B cell (primary cell): Measurements from ENCODE around the gene HMGCL. TPM values are rescaled to one million over a fixed set of nuclear protein-coding genes. Genes with fewer than 3 reads are reported as not detected.

Experiments
- ATAC-seq: fragments of 200-7000 bp; cut with Tn5 transposase; one replicate; pipeline ENCODE4 v1.10.0; 2021; ENCODE audit warnings: low read depth, mild to moderate bottlenecking, moderate number of reproducible peaks, moderate library complexity
- CTCF ChIA-PET: fragments of 350-600 bp; sonication (Branson Sonifier 250); formaldehyde crosslinking; loops from one replicate; lab custom pipeline; 2021; ENCODE audit warnings: antibody characterized with exemption, inconsistent platforms; lab: Charles Lee
- POLR2A ChIA-PET: fragments of 350-600 bp; sonication (Branson Sonifier 250); formaldehyde crosslinking; loops from one replicate; lab custom pipeline; 2021; ENCODE audit warnings: antibody characterized with exemption; lab: Charles Lee
- DNase-seq: peaks from one replicate; pipeline ENCODE4 v3.0.0; 2013
- H2AFZ ChIP-seq: 2 replicates; pipeline ENCODE4 v1.6.1; 2012; ENCODE audit warnings: mild to moderate bottlenecking, low read depth, low read length; ENCODE audit not compliant: insufficient read depth, poor library complexity, severe bottlenecking
- H3K27ac ChIP-seq, 2 donors: 1 replicate in 1 of 2; 2 replicates in 1 of 2; pipeline ENCODE4 v1.5.1; 2012 to 2013; ENCODE audit warnings: low read length in 2 of 2, mild to moderate bottlenecking in 2 of 2, moderate library complexity in 1 of 2
- H3K27me3 ChIP-seq, 4 experiments: fragments of 200-600 bp in 1 of 4; sonication (generic) in 1 of 4; replicated peaks in 1 of 4; 1 replicate in 2 of 4; 2 replicates in 2 of 4; pipeline versions ENCODE4 v1.6.1 to v1.7.0; 2013 to 2016; ENCODE audit warnings: low read length in 3 of 4, mild to moderate bottlenecking in 2 of 4, mixed read lengths in 1 of 4, moderate library complexity in 1 of 4; ENCODE audit not compliant: insufficient read depth in 4 of 4, control insufficient read depth in 3 of 4; ENCODE audit errors: control extremely low read depth in 1 of 4
- H3K36me3 ChIP-seq, 2 experiments: replicated peaks in 1 of 2; 1 replicate in 1 of 2; 2 replicates in 1 of 2; pipeline versions ENCODE4 v1.6.1 to v1.7.1; 2013; ENCODE audit warnings: low read length in 1 of 2; ENCODE audit not compliant: insufficient read depth in 2 of 2, control insufficient read depth in 1 of 2; ENCODE audit errors: control extremely low read depth in 1 of 2, extremely low read depth in 1 of 2
- H3K4me1 ChIP-seq, 2 donors: fragments of 200-600 bp in 1 of 2; sonication (generic) in 1 of 2; 1 replicate in 1 of 2; 2 replicates in 1 of 2; pipeline versions ENCODE4 v1.5.1 to v1.6.1; 2013 to 2017; ENCODE audit warnings: low read length in 2 of 2; ENCODE audit not compliant: control insufficient read depth in 2 of 2, insufficient read depth in 2 of 2
- H3K4me2 ChIP-seq: replicated peaks from 2 replicates; pipeline ENCODE3; 2012; ENCODE audit warnings: mild to moderate bottlenecking, low read depth, low read length; ENCODE audit not compliant: poor library complexity, severe bottlenecking
- H3K4me3 ChIP-seq, 5 experiments: fragments of 200-600 bp in 1 of 5; sonication (generic) in 1 of 5; 1 replicate in 3 of 5; 2 replicates in 2 of 5; pipeline versions ENCODE4 v1.5.1 to v1.7.0; 2011 to 2016; ENCODE audit warnings: low read length in 4 of 5, mild to moderate bottlenecking in 4 of 5, low read depth in 2 of 5, control low read depth in 1 of 5, moderate library complexity in 1 of 5; ENCODE audit not compliant: insufficient read depth in 1 of 5; ENCODE audit errors: control extremely low read depth in 1 of 5, extremely low read depth in 1 of 5
- H3K79me2 ChIP-seq: fragments of 200-600 bp; sonication (generic); one replicate; pipeline ENCODE4 v1.6.0; 2016; ENCODE audit warnings: low read length; ENCODE audit not compliant: control insufficient read depth, insufficient read depth
- H3K9ac ChIP-seq: fragments of 200-600 bp; sonication (generic); 2 replicates; pipeline ENCODE4 v1.6.1; 2017; ENCODE audit warnings: mild to moderate bottlenecking, low read length, moderate library complexity
- H3K9me3 ChIP-seq, 3 donors: one replicate each; pipeline versions ENCODE4 v1.6.1 to v1.7.1; 2013; ENCODE audit warnings: low read length in 2 of 3; ENCODE audit not compliant: control insufficient read depth in 2 of 3, insufficient read depth in 1 of 3; ENCODE audit errors: control extremely low read depth in 1 of 3
- H4K20me1 ChIP-seq: 2 replicates; pipeline ENCODE4 v1.6.0; 2012; ENCODE audit warnings: mild to moderate bottlenecking, low read length; ENCODE audit not compliant: insufficient read depth, control insufficient read depth, poor library complexity, severe bottlenecking
- H3K27ac Mint-ChIP-seq: one replicate; pipeline ENCODE4 v1.8.0; 2021; ENCODE audit warnings: mixed read lengths
- H3K27me3 Mint-ChIP-seq: one replicate; pipeline ENCODE4 v1.8.0; 2021; ENCODE audit warnings: mixed read lengths
- H3K4me1 Mint-ChIP-seq: one replicate; pipeline ENCODE4 v1.8.0; 2021; ENCODE audit warnings: mixed read lengths
- H3K4me3 Mint-ChIP-seq: one replicate; pipeline ENCODE4 v1.8.0; 2021; ENCODE audit warnings: mixed read lengths
- H3K9me3 Mint-ChIP-seq: one replicate; pipeline ENCODE4 v1.8.0; 2022; ENCODE audit warnings: mixed read lengths; ENCODE audit not compliant: insufficient read depth
- EZH2 ChIP-seq: IDR thresholded peaks from 2 replicates; pipeline ENCODE4 v1.6.1; 2012; ENCODE audit warnings: borderline replicate concordance, low read depth, mild to moderate bottlenecking, moderate library complexity, low read length; ENCODE audit not compliant: insufficient read depth, poor library complexity, severe bottlenecking
- WGBS: methylation state at CpG from one replicate; pipeline ENCODE4 v1.1.5; 2013; ENCODE audit warnings: missing lambda C conversion rate; ENCODE audit not compliant: insufficient coverage; 5-methylcytosine and 5-hydroxymethylcytosine counted together
- intact Hi-C: fragments of 100-400 bp; cut with micrococcal nuclease; formaldehyde crosslinking; loops from one replicate; pipeline ENCODE4 v1.10.0; 2022
- polyA plus RNA-seq: library from polyadenylated mRNA; depleted of rRNA; stranded (reverse); fragments of >200 nt; gene quantifications from 2 replicates; pipeline ENCODE4 v1.2.3, GENCODE V29; 2012
- total RNA-seq, 2 donors: library from RNA; stranded (reverse); fragments of 120-200 nt in 1 of 2; gene quantifications; 1 replicate in 1 of 2; 2 replicates in 1 of 2; pipeline versions ENCODE4 v1.2.3 to v1.2.4, GENCODE V29; 2013 to 2022
- TF ChIP-seq, protein P1 (sequence below): fragments of 200-600 bp; IDR thresholded peaks from one replicate; pipeline ENCODE4 v1.8.0; 2022; ENCODE audit warnings: antibody characterized with exemption, mild to moderate bottlenecking

The HMGCL gene
- total and polyA plus RNA-seq, 2 donors (not counting 1 experiment from before 2014, with no cell fraction given), result 18.5 to 35.9 TPM

DNA sequence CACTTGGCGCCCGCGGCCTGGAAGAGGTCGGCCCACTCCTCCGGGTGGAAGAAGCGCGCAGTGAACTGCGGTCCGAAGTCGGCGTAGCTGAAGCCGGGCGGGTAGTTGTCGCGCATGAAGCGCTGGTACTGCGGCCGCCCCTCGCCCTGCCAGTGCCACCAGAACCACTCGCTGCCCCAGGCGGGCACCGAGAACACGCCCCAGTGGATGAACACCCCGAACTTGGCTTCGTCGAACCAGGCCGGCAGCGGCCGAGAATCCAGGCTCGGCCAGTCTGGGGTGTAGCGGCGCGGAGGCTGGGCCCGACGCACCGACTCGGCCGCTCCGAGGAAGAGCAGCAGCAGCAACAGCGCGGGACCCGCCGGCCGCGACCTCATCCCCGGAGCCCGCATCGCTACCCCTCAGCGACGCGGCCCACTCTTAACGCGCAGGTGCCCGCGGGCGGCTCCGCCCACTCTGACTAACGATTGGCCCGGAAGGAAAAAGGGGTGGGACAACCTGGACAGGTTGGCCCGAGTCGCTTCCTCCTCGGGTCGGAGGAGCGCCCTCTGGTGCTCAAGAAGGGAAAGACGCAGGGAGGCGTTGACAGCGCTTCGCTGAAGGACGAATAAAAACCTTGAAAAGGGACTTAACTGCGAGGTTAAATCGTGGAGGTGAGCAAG lies 42.8 kb upstream of the HMGCL start, which contains the start of gene FUCA1:
Gene FUCA1, minus strand, starts transcription at position 396 of the 662 bp plus-strand sequence. Its CDS starts 4 bp downstream, at position 392.
- no peaks in the 10 kb centered on the region for H3K9me3 ChIP-seq
- Mint-ChIP-seq H3K27me3 (no peaks in the 10 kb centered on the region), H3K4me1 (peaks cover 45% of the 10 kb centered on the region), H3K9me3 (no peaks in the 10 kb centered on the region), H3K4me3 (peak within 1 kb of the TSS; percentile 93), H3K27ac (peak within 1 kb of the TSS; percentile 91)
- POLR2A ChIA-PET, result interaction anchor here (0.9 to 1.1 kb wide), 3 partner anchors 42 to 58 kb away, joined by 3 to 9 read pairs (median 7); partner anchors contain the start of gene CNR2
- peak within 1 kb of the TSS in 1 of 2 donors; percentile 73 for H3K27ac ChIP-seq
- under 1% methylated on average over 71 of the region's 71 CpGs for WGBS
- peaks cover 0 to 23% of the 10 kb centered on the region in 2 experiments for H3K36me3 ChIP-seq
- TF ChIP-seq, protein P1, sequence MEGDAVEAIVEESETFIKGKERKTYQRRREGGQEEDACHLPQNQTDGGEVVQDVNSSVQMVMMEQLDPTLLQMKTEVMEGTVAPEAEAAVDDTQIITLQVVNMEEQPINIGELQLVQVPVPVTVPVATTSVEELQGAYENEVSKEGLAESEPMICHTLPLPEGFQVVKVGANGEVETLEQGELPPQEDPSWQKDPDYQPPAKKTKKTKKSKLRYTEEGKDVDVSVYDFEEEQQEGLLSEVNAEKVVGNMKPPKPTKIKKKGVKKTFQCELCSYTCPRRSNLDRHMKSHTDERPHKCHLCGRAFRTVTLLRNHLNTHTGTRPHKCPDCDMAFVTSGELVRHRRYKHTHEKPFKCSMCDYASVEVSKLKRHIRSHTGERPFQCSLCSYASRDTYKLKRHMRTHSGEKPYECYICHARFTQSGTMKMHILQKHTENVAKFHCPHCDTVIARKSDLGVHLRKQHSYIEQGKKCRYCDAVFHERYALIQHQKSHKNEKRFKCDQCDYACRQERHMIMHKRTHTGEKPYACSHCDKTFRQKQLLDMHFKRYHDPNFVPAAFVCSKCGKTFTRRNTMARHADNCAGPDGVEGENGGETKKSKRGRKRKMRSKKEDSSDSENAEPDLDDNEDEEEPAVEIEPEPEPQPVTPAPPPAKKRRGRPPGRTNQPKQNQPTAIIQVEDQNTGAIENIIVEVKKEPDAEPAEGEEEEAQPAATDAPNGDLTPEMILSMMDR, result peak; percentile 93
- no peak for TF ChIP-seq EZH2
- intact Hi-C loops, result loop anchor here (1.0 kb wide), 7 partner anchors 10 to 177 kb away; partner anchors contain the start of genes HMGCL and RPL11
- peak within 1 kb of the TSS; percentile 93 for H3K4me2 ChIP-seq
- H3K27me3 ChIP-seq, result no peaks in the 10 kb centered on the region
- ATAC-seq (peak; percentile 98), DNase-seq (peak; percentile 97)
- H3K9ac ChIP-seq, result peak within 1 kb of the TSS; percentile 87
- H3K4me3 ChIP-seq, result peak within 1 kb of the TSS; percentile 42 to 81 (median 61)
- CTCF ChIA-PET, result interaction anchor here (0.6 to 6.6 kb wide), 7 partner anchors 8 to 96 kb away, joined by 3 to 40 read pairs (median 4); partner anchors contain the start of genes CNR2 and HMGCL
- H3K79me2 ChIP-seq, result peaks cover 54% of the 10 kb centered on the region
- peak within 1 kb of the TSS; percentile 90 for H2AFZ ChIP-seq
- H4K20me1 ChIP-seq, result peaks cover 22% of the 10 kb centered on the region
- H3K4me1 ChIP-seq, result peaks cover 18% of the 10 kb centered on the region in 2 donors

DNA sequence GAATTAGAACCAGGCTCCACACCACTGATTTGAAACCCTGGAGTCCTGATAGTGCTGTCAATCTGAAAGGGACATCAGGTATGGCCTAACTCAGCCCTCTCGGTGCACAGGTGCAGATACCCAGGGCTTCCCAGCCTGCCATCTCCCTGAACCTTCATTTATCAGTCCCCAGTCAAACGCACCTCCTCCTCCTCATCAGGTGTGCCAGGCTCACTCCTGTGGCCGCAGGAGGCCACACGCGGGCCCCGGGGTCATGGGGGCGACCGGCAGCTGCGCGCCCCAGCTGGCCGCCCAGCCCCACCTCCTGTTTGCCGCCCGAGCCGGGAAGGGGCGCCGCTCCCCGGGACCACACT lies 42.3 kb upstream of the HMGCL start:
- Histone ChIP-seq H3K4me1 (peaks cover 18% of the 10 kb centered on the region in 2 donors), H4K20me1 (peaks cover 22% of the 10 kb centered on the region), H3K9ac (peak overlapping the region; percentile 87), H3K79me2 (peaks cover 54% of the 10 kb centered on the region), H3K4me3 (peak overlapping the region; percentile 42 to 81 (median 61)), H3K9me3 (no peaks in the 10 kb centered on the region), H3K36me3 (peaks cover 0 to 23% of the 10 kb centered on the region in 2 experiments), H3K27ac (peak overlapping the region in 1 of 2 donors; percentile 73), H2AFZ (peak overlapping the region; percentile 90), H3K27me3 (no peaks in the 10 kb centered on the region), H3K4me2 (peak overlapping the region; percentile 93)
- peak overlapping the region; percentile 91 for H3K27ac Mint-ChIP-seq
- peak overlapping the region; percentile 93 for H3K4me3 Mint-ChIP-seq
- peaks cover 42% of the 10 kb centered on the region for H3K4me1 Mint-ChIP-seq
- no peaks in the 10 kb centered on the region for H3K9me3 Mint-ChIP-seq
- POLR2A ChIA-PET, result interaction anchor here (0.6 to 0.9 kb wide), 2 partner anchors 42 to 57 kb away, joined by 3 to 6 read pairs; no protein-coding TSS in a partner anchor
- no peak for DNase-seq
- ATAC-seq, result no peak
- intact Hi-C loops, result no loop called here
- no peaks in the 10 kb centered on the region for H3K27me3 Mint-ChIP-seq
- CTCF ChIA-PET, result interaction anchor here (0.6 to 6.6 kb wide), 5 partner anchors 8 to 57 kb away, joined by 3 to 40 read pairs (median 22); partner anchors contain the start of gene CNR2
- WGBS, result 1% methylated on average over 17 of the region's 17 CpGs
- TF ChIP-seq, protein P1, result no peak
- no peak for TF ChIP-seq EZH2
